WTC11 (cell line): ENCODE measurements around the gene TSNAXIP1.

Experiments
- ATF3 ChIP-seq: sonication (generic); formaldehyde crosslinking; conservative IDR thresholded peaks from 2 replicates; pipeline ENCODE4 v1.8.1; 2022; ENCODE audit warnings: mild to moderate bottlenecking, missing genetic modification reagents
- CBFB ChIP-seq: sonication (generic); formaldehyde crosslinking; IDR thresholded peaks from 2 replicates; pipeline ENCODE4 v1.8.1; 2022; ENCODE audit warnings: mild to moderate bottlenecking, low read depth, missing genetic modification reagents
- CTCF ChIP-seq: fragments of 200-600 bp; IDR thresholded peaks from 2 replicates; pipeline ENCODE4 v1.8.0; 2022; ENCODE audit warnings: antibody characterized with exemption
- NFE2L1 ChIP-seq: sonication (generic); formaldehyde crosslinking; IDR thresholded peaks from 2 replicates; pipeline ENCODE4 v1.8.1; 2023; ENCODE audit warnings: missing genetic modification reagents
- NFYB ChIP-seq: sonication (generic); formaldehyde crosslinking; conservative IDR thresholded peaks from 2 replicates; pipeline ENCODE4 v1.8.0; 2022; ENCODE audit warnings: low read depth, missing genetic modification reagents
- NR1H2 ChIP-seq: sonication (generic); formaldehyde crosslinking; IDR thresholded peaks from 2 replicates; pipeline ENCODE4 v1.9.0; 2021; ENCODE audit warnings: mild to moderate bottlenecking, moderate library complexity, missing genetic modification reagents
- NR3C1 ChIP-seq: sonication (generic); formaldehyde crosslinking; conservative IDR thresholded peaks from 2 replicates; pipeline ENCODE4 v1.8.1; 2023; ENCODE audit warnings: low read depth, mild to moderate bottlenecking, missing genetic modification reagents
- TEAD4 ChIP-seq: sonication (generic); formaldehyde crosslinking; IDR thresholded peaks from 2 replicates; pipeline ENCODE4 v1.8.0; 2022; ENCODE audit warnings: mild to moderate bottlenecking, missing genetic modification reagents
- ZNF232 ChIP-seq: sonication (generic); formaldehyde crosslinking; IDR thresholded peaks from 2 replicates; pipeline ENCODE4 v1.8.0; 2022; ENCODE audit warnings: mild to moderate bottlenecking, missing genetic modification reagents

GRCh38 chr16:67758006-67758405, 48.7 kb upstream of the TSNAXIP1 start:
- no peak for TF ChIP-seq ZNF232 (CRISPR knock-in tag)
- TF ChIP-seq NR3C1 (CRISPR knock-in tag) = no peak
- TF ChIP-seq CTCF = no peak
- TF ChIP-seq ATF3 (CRISPR knock-in tag) = no peak
- no peak for TF ChIP-seq NFYB (CRISPR knock-in tag)
- TF ChIP-seq NR1H2 = no peak
- TF ChIP-seq TEAD4 = no peak
- TF ChIP-seq NFE2L1 (CRISPR knock-in tag) = no peak
- no peak for TF ChIP-seq CBFB (CRISPR knock-in tag)
